ENCODE measurements around the gene MAN2A2. TPM values are rescaled to one million over a fixed set of nuclear protein-coding genes. Genes with fewer than 3 reads are reported as not detected.
"Not testable (repeated sequence)": the region's sequence is repeated elsewhere in the genome, so short reads cannot be mapped to it uniquely, and the experiment has no call there.

The MAN2A2 gene
- total RNA-seq, 1 donor from 2014 or later: 58.5 TPM

DNA sequence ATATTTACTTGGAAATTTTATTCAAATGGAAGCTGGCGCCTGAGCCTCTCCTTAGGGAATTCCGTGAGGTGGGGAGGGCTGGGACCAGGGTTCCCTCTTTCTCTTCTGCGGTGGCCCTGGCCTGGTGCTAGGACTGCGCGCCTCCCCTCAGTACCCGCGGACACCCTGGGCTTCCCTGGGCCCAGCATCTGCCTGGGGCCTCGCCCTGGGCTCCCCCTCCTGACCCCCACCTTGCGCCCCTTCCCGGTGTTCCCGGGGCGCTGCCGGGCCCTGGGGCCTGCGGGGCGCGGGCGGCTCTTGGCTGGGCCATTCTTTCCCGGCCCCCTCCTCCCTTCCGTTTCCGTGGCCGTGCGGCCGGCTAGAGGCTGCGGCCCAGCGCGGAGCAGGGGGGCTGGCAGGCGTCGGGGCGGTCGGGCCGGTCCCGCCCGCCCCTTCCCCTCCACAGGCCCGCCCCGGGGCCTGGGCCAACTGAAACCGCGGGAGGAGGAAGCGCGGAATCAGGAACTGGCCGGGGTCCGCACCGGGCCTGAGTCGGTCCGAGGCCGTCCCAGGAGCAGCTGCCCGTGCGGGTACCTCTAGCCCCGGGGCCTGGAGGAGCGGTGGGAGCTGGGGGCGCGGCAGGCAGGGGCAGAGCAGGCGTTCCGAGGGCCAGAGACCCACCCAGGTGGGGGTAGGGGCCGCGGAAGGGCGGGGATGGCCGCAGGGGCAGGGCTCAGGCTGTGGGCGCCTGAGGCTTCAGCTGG lies 19.0 kb upstream of the MAN2A2 start, which contains the start of gene FES:
Gene FES (plus strand): TSS at position 529 of the 743 bp plus-strand sequence. CDS start 542 bp downstream, outside the sequence.
- DNase-seq (ENCODE audit: low spot score): peak; percentile 76

DNA sequence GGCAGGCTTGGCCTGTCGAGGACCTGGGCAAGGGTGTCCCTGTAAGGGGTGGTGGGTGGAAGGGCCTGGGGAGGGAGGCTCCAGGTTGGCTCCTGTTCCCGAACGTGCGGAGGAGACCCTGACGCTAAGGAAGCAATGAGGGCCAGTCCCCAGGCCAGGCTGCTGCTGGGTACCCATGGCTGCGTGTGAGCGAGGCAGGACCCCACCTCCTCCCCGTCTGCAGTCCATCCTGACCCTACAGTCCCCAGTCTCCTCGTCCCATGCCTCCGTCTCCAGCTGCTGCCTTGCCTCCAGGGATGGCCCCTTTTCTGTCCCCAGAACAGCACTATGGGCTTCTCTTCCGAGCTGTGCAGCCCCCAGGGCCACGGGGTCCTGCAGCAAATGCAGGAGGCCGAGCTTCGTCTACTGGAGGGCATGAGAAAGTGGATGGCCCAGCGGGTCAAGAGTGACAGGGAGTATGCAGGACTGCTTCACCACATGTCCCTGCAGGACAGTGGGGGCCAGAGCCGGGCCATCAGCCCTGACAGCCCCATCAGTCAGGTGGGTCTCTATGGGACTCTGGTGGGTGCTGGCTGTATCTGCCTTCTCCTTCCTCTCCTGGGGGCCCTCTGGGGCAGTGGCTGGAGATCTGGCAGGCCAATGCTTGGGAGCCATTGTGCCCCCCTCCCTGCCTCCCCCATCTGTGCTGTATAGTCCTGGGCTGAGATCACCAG lies 18.2 kb upstream of the MAN2A2 start:
- DNase-seq (ENCODE audit: low spot score): peak; percentile 46

DNA sequence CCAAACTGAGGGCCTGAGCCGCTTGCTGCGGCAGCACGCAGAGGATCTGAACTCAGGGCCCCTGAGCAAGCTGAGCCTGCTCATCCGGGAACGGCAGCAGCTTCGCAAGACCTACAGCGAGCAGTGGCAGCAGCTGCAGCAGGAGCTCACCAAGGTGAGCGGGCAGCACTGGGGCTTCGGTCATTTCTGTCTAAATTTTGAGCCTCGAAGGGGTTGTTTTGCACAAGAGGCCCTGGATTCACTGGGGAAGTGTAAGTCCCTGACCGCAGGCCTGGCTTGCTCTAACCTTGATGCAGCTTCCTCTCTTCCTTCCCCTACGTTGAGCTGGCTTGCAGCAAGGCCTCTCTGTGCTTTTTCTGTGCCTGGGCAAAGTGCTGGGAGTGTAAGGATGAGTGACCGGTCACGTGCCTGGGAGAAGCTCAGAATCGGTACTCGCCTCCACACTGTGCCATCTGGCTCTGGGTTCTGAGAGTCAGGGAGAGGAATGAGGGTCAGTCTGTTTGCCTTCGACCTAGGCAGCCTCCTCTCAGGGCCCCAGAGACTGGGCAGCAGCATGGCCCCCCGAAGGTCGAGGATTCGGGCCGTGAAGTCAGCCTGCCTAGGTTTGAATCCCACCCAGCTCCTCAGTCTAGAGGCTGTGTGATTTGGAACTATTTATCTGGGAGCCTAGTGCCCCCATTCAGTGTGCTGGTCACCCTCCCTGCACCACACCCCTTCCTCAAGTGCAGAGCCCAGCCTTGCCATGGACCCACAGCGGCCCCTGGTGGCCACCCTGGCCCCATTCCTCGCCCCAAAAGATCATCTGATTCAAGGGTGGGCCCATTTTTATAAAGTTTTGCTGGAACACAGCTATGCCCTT lies 17.4 kb upstream of the MAN2A2 start:
- peak; percentile 81 for DNase-seq (ENCODE audit: low spot score)

DNA sequence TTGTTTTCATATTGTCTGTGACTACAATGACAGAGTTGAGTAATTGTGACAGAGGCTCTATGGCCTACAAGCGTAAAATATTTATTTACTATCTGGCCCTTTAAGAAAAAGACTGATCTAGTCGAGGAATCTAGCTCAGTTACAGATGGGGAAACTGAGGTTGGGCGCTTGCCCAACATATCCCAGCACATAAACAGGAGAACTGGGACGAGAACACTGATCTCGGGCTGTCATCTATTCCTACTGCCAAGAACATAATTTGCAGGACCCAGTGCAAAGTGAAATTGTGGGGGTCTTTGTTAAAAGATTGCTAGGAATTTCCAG lies 16.8 kb upstream of the MAN2A2 start:
- no peak for DNase-seq (ENCODE audit: low spot score)

DNA sequence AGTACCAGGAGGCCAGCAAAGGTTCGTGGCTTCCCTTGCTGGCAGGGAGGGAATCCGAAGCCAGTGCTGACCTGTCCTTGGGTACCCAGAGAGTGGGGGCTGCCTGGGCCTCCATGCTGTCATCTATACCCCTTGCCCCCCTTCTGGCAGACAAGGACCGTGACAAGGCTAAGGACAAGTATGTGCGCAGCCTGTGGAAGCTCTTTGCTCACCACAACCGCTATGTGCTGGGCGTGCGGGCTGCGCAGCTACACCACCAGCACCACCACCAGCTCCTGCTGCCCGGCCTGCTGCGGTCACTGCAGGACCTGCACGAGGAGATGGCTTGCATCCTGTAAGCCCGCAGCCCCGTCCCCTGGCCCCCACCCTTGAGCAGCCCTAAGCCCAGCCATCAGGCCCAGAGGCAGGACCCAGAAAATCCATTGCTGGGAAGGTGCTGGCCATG lies 16.0 kb upstream of the MAN2A2 start:
- no peak for DNase-seq (ENCODE audit: low spot score)

DNA sequence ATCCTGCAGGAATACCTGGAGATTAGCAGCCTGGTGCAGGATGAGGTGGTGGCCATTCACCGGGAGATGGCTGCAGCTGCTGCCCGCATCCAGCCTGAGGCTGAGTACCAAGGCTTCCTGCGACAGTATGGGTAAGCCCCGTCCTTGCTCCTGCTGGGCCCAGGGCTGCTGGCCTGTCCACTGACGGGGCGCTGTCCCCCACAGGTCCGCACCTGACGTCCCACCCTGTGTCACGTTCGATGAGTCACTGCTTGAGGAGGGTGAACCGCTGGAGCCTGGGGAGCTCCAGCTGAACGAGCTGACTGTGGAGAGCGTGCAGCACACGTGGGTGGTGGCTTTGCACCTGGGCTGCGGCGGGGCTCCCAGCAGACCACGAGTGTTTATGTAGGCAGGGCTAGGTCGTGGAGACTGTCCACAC lies 13.8 kb upstream of the MAN2A2 start:
- DNase-seq (ENCODE audit: low spot score): no peak

DNA sequence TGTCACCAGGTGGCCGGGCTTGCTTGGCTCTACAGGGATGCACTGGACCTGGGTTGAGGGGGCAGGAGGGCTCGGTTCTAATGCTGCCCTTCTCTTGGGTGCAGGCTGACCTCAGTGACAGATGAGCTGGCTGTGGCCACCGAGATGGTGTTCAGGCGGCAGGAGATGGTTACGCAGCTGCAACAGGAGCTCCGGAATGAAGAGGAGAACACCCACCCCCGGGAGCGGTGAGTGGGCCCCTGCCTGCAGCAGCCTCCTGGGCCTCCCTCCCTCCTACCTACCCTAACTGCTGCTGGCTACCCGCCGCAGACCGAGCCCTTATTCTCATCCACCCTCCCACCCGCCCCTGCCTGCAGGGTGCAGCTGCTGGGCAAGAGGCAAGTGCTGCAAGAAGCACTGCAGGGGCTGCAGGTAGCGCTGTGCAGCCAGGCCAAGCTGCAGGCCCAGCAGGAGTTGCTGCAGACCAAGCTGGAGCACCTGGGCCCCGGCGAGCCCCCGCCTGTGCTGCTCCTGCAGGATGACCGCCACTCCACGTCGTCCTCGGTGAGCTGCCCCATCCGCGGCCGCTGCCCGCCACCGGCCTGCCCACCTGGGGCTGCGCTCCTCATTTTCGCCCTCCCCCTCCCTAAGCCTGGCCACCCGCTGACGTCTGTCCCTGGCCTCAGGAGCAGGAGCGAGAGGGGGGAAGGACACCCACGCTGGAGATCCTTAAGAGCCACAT lies 13.2 kb upstream of the MAN2A2 start:
- no peak for DNase-seq (ENCODE audit: low spot score)

DNA sequence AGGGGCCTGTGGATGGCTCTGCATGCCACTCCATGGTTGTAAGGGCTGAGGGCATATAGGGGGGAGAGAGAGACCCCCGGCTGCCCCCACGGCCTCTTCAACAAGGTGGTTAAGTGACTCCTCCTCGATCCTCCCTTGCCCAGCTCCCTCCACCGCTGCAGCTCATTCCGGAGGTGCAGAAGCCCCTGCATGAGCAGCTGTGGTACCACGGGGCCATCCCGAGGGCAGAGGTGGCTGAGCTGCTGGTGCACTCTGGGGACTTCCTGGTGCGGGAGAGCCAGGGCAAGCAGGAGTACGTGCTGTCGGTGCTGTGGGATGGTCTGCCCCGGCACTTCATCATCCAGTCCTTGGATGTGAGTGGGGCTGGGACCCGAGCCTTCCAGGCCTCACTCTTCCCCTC lies 12.3 kb upstream of the MAN2A2 start:
- DNase-seq (ENCODE audit: low spot score): no peak

DNA sequence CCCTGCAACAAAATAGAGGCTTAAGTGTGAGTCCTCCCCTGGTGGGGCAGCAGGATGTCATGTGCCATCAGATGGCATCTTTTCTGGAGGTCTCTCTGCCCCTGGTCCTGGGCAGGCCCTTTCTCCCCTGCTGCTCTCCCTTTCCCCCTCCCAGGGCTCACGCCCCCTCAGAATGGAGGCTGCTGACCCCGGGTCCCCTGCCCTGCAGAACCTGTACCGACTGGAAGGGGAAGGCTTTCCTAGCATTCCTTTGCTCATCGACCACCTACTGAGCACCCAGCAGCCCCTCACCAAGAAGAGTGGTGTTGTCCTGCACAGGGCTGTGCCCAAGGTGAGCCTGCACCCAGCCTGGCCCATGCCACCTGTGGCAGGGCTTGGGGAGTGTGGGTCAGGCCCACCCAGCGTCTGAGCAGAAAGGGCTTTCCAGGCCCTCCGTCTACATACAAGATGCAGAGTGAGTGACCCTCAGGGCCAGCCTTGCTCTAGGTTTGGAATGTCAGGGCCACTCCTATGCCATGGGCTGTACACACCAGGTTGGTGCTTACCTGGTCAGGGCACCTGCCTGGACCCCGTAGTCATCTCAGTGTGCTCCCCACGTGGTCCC lies 11.7 kb upstream of the MAN2A2 start:
- DNase-seq (ENCODE audit: low spot score): no peak

DNA sequence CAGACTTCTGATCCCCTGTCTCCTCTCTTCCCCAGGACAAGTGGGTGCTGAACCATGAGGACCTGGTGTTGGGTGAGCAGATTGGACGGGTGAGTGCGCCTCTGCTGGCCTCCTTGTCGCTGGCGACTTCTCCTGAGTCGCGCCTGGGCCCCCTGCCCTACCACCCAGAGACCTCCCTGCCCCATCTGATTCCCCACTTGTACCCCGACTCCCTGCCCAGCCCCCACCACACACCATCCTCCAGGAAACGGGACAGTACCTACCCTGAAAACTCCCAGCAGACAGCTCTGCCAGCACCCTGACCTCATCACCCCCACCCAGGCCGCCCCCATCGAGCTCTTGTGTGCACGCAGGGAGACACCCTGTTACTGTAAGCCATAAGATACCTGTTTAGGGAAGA lies 11.1 kb upstream of the MAN2A2 start:
- no peak for DNase-seq (ENCODE audit: low spot score)

DNA sequence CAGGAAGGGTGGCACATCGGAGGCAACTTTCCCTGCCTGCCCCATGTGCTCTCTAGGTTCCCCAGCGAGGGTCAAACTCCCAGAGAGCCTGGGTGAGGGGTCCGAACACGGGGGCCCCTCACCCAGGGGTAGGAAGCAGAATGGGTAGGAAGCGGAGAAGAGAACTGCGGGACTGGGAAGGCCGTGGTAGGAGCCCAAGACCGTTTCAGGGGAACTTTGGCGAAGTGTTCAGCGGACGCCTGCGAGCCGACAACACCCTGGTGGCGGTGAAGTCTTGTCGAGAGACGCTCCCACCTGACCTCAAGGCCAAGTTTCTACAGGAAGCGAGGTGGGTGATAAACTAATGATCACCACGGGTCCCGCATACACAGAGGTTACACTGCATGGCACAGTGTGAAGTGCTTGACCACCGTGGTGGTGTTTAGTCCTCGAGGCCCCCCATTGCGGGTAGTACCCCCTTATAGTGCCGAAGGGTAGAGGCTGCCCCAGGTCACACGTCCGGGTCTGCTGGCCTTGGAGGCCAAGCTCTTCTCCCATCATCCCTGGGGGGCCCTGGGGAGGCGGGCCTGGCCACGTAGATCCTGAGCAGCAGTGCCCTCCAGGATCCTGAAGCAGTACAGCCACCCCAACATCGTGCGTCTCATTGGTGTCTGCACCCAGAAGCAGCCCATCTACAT lies 10.5 kb upstream of the MAN2A2 start:
- no peak for DNase-seq (ENCODE audit: low spot score)

DNA sequence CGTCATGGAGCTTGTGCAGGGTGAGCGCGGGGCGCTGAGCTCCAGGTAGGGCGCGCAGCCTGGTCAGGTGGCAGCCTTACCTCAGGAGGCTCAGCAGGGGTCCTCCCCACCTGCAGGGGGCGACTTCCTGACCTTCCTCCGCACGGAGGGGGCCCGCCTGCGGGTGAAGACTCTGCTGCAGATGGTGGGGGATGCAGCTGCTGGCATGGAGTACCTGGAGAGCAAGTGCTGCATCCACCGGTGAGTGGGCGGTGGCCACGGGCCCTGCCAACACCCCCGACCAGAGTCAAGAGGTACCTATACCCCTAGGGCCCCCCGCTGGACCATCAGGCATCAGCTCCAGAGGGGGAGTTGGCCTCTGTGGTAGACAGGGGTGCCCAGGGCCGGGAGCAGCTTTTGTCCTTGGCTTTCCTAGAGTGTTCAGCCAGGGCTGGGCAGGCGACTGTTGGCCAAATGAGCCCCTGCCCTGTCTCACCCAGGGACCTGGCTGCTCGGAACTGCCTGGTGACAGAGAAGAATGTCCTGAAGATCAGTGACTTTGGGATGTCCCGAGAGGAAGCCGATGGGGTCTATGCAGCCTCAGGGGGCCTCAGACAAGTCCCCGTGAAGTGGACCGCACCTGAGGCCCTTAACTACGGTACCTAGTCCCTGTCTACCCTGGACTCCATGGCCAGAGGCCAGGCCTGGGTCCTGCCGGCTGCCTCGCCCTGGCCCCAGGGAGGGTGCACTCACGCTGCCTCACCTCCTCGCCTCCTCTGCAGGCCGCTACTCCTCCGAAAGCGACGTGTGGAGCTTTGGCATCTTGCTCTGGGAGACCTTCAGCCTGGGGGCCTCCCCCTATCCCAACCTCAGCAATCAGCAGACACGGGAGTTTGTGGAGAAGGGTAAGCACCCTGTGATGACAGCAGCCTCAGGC lies 9.7 kb upstream of the MAN2A2 start:
- DNase-seq (ENCODE audit: low spot score): no peak

DNA sequence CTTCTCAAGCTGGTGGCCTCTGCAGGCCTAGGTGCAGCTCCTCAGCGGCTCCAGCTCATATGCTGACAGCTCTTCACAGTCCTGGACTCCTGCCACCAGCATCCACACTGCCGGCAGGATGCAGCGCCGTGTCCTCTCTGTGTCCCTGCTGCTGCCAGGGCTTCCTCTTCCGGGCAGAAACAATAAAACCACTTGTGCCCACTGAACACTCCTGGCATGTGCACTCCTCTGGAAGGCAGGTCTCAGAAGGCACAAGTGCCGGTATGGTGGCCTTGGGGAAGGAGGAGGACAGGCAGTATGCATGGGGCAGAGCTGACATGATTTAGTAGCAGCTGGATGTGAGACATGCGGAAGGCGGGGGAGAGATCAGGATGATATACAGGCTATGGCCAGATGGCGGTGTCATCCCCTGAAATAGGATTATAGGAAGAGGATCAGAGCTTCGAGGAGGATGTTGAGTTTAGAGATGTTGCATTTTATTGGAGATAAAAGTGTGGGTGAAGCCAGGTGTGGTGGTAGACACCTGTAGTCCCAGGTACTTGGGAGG lies 7.5 kb upstream of the MAN2A2 start:
- no peak for DNase-seq (ENCODE audit: low spot score)

DNA sequence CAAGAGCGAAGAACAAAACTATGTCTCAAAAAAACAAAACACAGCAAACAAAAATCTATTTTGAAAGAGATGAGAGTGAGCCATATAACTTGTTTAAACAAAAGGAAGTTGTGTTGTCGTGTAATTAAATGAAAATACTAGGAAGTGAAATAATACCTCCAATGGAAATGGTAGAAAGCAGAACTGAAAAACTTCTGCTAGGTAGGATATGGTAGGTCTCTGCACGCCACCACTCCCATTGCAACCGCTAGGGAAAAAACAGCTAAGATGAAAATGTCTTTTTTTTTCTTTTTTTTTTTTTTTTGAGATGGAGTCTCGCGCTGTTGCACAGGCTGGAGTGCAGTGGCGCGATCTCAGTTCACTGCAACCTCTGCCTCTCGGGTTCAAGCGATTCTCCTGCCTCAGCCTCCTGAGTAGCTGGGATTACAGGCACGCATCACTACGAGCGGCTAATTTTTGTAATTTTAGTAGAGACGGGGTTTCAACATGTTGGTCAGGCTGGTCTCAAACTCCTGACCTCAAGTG lies 5.9 kb upstream of the MAN2A2 start:
- DNase-seq (ENCODE audit: low spot score): not testable (repeated sequence)

DNA sequence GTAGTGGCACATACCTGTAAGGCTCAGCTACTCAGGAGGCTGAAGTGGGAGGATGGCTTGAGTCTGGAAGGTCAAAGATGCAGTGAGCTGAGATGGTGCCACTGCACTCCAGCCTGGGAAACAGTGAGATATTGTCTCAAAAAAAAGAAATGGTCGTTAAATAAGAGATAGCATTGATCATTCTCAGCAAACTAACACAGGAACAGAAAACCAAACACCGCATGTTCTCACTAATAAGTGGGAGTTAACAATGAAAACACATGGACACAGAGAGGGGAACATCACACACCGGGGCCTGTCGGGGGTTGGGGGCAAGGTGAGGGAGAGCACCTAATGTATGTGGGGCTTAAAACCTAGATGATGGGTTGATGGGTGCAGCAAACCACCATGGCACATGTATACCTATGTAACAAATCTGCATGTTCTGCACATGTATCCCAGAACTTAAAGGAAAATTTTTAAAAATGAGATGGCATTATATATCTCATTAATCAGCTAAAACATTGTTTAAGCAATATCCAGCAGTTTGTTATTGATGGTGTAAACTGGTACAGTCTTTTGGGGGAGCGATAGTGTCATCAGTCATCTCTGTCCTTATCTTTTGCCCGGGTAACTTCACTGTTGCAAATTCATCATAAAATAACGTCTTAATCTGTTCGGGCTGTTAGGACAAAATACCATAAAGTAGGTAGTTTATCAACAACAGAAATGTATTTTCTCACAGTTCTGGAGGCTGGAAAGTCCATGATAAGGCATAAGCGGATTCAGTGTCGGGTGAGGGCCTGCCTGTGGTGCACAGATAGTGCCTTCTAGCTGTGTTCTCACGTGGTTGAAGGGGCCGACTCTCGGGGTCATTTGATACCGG lies 1.7 kb upstream of the MAN2A2 start:
- DNase-seq (ENCODE audit: low spot score): no peak

DNA sequence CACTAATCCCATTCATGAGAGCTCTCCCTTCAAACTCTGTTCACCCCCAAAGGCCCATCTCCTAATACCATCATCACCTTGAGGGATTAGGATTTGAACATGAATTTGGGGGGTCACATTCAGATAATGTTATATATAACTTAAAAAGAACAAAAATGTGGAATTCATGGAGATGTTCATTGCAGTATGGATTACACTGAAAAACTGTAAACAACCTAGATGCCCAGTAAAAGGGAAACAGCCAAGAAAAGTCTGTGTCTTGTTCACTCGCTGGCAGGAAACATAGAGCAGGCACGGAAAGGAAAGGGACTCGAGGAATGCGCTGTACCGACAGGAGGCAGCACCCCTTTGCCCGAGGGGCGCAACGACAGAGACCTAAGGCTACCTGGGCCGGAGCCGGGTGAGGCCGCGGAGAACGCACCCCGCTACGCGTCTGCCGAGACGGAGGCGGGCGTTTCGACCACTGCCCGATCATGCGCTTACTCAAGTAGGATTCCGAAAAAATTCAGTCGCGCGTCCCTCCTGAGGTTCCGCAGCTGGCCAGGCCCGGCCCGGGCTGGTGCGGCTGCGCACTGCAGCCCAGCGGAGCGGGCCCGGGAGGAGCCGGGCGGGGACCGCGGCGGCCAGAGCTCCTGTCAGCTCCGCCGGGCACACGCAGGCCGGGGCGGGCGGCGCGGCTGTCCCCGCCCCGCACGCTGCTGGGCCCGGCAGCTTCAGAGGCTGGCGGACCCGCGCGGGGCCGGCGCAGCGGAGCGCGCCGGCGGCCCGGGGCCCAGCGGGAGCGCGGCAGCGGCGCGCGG lies 862 bp upstream of the MAN2A2 start:
- peak; percentile 74 for DNase-seq (ENCODE audit: low spot score)
